Measurements from ENCODE around the gene MTCL1.

MTCL1 gene

DNA sequence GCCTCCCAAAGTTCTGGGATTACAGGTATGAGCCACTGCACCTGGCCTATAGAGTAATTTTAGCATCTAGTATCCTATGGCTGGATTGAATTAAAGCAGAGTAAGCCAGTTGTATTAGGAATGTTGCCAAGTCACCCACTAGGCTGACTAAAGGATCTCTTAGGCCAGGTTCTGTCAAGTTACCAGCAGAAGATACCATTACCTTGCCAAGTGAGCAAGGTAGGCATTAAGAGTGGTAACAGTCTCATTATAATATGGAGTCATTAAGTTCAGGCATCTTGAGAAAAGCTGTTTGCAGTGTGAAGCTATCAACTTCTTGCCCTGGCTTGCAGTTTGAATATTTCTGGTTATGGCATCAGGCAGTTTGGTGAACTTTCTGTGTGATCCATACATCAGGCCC lies 37.0 kb upstream of the MTCL1 start:
- Histone ChIP-seq H3K56ac (ENCODE audit: low read length) (no peak overlapping the region), H3K27me3 (ENCODE audit: insufficient read depth, low read length, poor library complexity) (no peaks in the 10 kb centered on the region), H3K27ac (ENCODE audit: low read depth, low read length) (no peak overlapping the region), H3K4me1 (ENCODE audit: control insufficient read depth, low read depth, low read length) (no peaks in the 10 kb centered on the region), H3K18ac (ENCODE audit: low read length) (no peak overlapping the region), H2BK5ac (ENCODE audit: low read length) (no peak overlapping the region), H3K4me2 (ENCODE audit: low read length) (no peak overlapping the region), H3K23ac (ENCODE audit: low read length) (no peak overlapping the region), H2BK120ac (ENCODE audit: low read depth, low read length) (no peak overlapping the region), H4K5ac (ENCODE audit: low read length) (no peak overlapping the region), H3K36me3 (ENCODE audit: control insufficient read depth, insufficient read depth, low read length) (no peaks in the 10 kb centered on the region), H3K79me1 (ENCODE audit: low read length) (no peaks in the 10 kb centered on the region), H2AK5ac (ENCODE audit: low read length) (no peak overlapping the region), H3K4ac (ENCODE audit: low read depth, low read length) (no peak overlapping the region), H3K79me2 (ENCODE audit: control insufficient read depth, insufficient read depth, low read length) (no peaks in the 10 kb centered on the region), H3K4me3 (ENCODE audit: low read length) (no peak overlapping the region), H2BK15ac (replicated peaks; ENCODE audit: low read depth) (no peak overlapping the region), H4K8ac (ENCODE audit: low read depth, low read length) (no peak overlapping the region), H3K9ac (ENCODE audit: low read length) (no peak overlapping the region)
- no peak for DNase-seq

DNA sequence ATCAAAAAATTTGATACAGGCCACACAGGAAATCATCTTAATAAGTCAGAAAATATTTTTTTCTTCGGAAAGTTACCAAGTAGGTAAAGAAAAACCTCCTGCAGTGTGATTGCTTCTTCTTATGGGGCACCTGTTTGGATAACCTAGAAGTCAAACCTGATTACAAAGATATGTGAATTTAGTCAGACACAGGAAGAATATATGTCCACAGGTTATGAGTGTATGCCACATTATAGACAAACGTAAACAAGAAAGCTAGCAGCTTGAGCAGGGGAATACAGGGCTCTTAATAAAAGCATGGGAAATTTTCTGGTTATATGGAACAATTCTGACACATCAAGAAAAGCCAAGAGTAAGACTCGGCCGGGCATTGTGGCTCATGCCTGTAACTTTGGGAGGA lies 35.8 kb upstream of the MTCL1 start:
- no peak for DNase-seq
- no peak overlapping the region for H4K5ac ChIP-seq (ENCODE audit: low read length)
- no peak overlapping the region for H2BK15ac ChIP-seq (replicated peaks; ENCODE audit: low read depth)
- no CpG with 5 or more reads among the region's 4 CpGs for WGBS (ENCODE audit: extremely low coverage, insufficient coverage, low lambda C conversion rate)
- no peak overlapping the region for H3K4me2 ChIP-seq (ENCODE audit: low read length)
- no peak overlapping the region for H3K27ac ChIP-seq (ENCODE audit: low read depth, low read length)
- H3K79me1 ChIP-seq (ENCODE audit: low read length), result no peaks in the 10 kb centered on the region
- no peak overlapping the region for H3K56ac ChIP-seq (ENCODE audit: low read length)
- H2BK5ac ChIP-seq (ENCODE audit: low read length), result no peak overlapping the region
- no peak overlapping the region for H2AK5ac ChIP-seq (ENCODE audit: low read length)
- H3K9ac ChIP-seq (ENCODE audit: low read length), result no peak overlapping the region
- no peaks in the 10 kb centered on the region for H3K4me1 ChIP-seq (ENCODE audit: control insufficient read depth, low read depth, low read length)
- no peaks in the 10 kb centered on the region for H3K27me3 ChIP-seq (ENCODE audit: insufficient read depth, low read length, poor library complexity)
- no peak overlapping the region for H3K4me3 ChIP-seq (ENCODE audit: low read length)
- H4K8ac ChIP-seq (ENCODE audit: low read depth, low read length), result no peak overlapping the region
- H3K4ac ChIP-seq (ENCODE audit: low read depth, low read length), result no peak overlapping the region
- no peaks in the 10 kb centered on the region for H3K36me3 ChIP-seq (ENCODE audit: control insufficient read depth, insufficient read depth, low read length)
- H2BK120ac ChIP-seq (ENCODE audit: low read depth, low read length), result no peak overlapping the region
- H3K18ac ChIP-seq (ENCODE audit: low read length), result no peak overlapping the region
- no peaks in the 10 kb centered on the region for H3K79me2 ChIP-seq (ENCODE audit: control insufficient read depth, insufficient read depth, low read length)
- no peak overlapping the region for H3K23ac ChIP-seq (ENCODE audit: low read length)

DNA sequence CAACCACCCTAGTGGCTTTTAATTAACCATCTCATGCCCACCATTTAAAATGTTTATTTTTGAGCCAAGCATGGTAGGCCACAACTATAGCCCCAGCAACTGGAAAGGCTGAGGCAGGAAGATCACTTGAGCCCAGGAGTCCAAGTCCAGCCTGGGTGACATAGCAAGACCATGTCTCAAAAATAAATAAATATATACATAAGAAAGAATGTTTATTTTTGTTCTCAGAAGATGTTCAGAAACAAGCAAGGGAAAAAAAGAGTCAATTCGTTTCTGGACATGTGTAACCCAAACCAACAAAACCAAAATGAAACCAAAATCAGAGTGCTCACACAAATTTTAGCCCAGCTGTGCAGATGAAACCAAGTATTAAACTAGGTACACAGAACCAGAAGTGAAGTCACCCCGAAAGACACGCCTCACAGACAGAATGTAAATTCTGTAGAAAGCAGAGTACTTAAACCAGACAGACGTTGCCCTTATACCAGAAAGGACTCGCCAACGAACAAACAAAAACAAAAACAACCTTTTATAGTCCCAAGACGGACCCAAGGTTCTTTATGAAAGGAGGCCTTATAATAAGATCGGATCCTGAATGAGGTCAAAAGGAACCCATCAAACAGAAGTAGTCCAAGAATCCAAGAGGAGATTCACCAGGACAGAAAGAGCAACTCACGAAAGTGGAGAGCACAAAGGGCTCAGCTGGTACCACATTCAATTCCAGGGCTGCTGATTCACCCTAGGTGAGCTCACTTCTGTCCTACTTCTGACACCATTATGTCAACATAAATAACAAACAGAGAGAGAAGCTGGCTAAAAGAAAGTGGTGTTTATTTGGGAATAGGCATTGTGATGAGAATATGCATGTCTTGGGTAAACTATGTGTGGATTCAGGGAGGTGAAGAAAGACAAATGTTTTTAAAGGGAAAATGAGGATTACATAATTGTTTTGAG lies 31.8 kb upstream of the MTCL1 start:
- H4K5ac ChIP-seq (ENCODE audit: low read length), result no peak overlapping the region
- no peaks in the 10 kb centered on the region for H3K27me3 ChIP-seq (ENCODE audit: insufficient read depth, low read length, poor library complexity)
- no peaks in the 10 kb centered on the region for H3K79me1 ChIP-seq (ENCODE audit: low read length)
- H3K27ac ChIP-seq (ENCODE audit: low read depth, low read length), result no peak overlapping the region
- H2BK120ac ChIP-seq (ENCODE audit: low read depth, low read length), result no peak overlapping the region
- no peak overlapping the region for H2BK5ac ChIP-seq (ENCODE audit: low read length)
- no peak overlapping the region for H3K4me2 ChIP-seq (ENCODE audit: low read length)
- H4K8ac ChIP-seq (ENCODE audit: low read depth, low read length), result no peak overlapping the region
- no peak for DNase-seq
- H3K36me3 ChIP-seq (ENCODE audit: control insufficient read depth, insufficient read depth, low read length), result no peaks in the 10 kb centered on the region
- WGBS (ENCODE audit: extremely low coverage, insufficient coverage, low lambda C conversion rate), result no CpG with 5 or more reads among the region's 9 CpGs
- no peak overlapping the region for H3K4me3 ChIP-seq (ENCODE audit: low read length)
- H2AK5ac ChIP-seq (ENCODE audit: low read length), result no peak overlapping the region
- no peak overlapping the region for H3K18ac ChIP-seq (ENCODE audit: low read length)
- H3K56ac ChIP-seq (ENCODE audit: low read length), result no peak overlapping the region
- H3K9ac ChIP-seq (ENCODE audit: low read length), result no peak overlapping the region
- H3K23ac ChIP-seq (ENCODE audit: low read length), result no peak overlapping the region
- H3K4ac ChIP-seq (ENCODE audit: low read depth, low read length), result no peak overlapping the region
- no peaks in the 10 kb centered on the region for H3K79me2 ChIP-seq (ENCODE audit: control insufficient read depth, insufficient read depth, low read length)
- H2BK15ac ChIP-seq (replicated peaks; ENCODE audit: low read depth), result no peak overlapping the region
- no peaks in the 10 kb centered on the region for H3K4me1 ChIP-seq (ENCODE audit: control insufficient read depth, low read depth, low read length)

- Histone ChIP-seq H2BK15ac (replicated peaks; ENCODE audit: low read depth) (no peak overlapping the region), H3K9ac (ENCODE audit: low read length) (no peak overlapping the region), H3K27ac (ENCODE audit: low read depth, low read length) (no peak overlapping the region), H4K5ac (ENCODE audit: low read length) (no peak overlapping the region), H2BK5ac (ENCODE audit: low read length) (no peak overlapping the region), H3K79me2 (ENCODE audit: control insufficient read depth, insufficient read depth, low read length) (no peaks in the 10 kb centered on the region), H3K27me3 (ENCODE audit: insufficient read depth, low read length, poor library complexity) (no peaks in the 10 kb centered on the region), H3K4me2 (ENCODE audit: low read length) (no peak overlapping the region), H3K4me1 (ENCODE audit: control insufficient read depth, low read depth, low read length) (no peaks in the 10 kb centered on the region), H2BK120ac (ENCODE audit: low read depth, low read length) (no peak overlapping the region), H3K36me3 (ENCODE audit: control insufficient read depth, insufficient read depth, low read length) (no peaks in the 10 kb centered on the region), H3K56ac (ENCODE audit: low read length) (no peak overlapping the region), H3K4ac (ENCODE audit: low read depth, low read length) (no peak overlapping the region), H4K8ac (ENCODE audit: low read depth, low read length) (no peak overlapping the region), H3K4me3 (ENCODE audit: low read length) (no peak overlapping the region), H3K23ac (ENCODE audit: low read length) (no peak overlapping the region), H3K79me1 (ENCODE audit: low read length) (no peaks in the 10 kb centered on the region), H3K18ac (ENCODE audit: low read length) (no peak overlapping the region), H2AK5ac (ENCODE audit: low read length) (no peak overlapping the region)
- no peak for DNase-seq
- WGBS (ENCODE audit: extremely low coverage, insufficient coverage, low lambda C conversion rate), result no CpG with 5 or more reads among the region's 4 CpGs
Observed at GRCh38 chr18:8675057-8675456, 30.3 kb upstream of the MTCL1 start.

GRCh38 chr18:8681196-8681595 lies 24.2 kb upstream of the MTCL1 start:
- Histone ChIP-seq H2BK120ac (ENCODE audit: low read depth, low read length) (no peak overlapping the region), H3K27ac (ENCODE audit: low read depth, low read length) (no peak overlapping the region), H3K4ac (ENCODE audit: low read depth, low read length) (no peak overlapping the region), H3K56ac (ENCODE audit: low read length) (no peak overlapping the region), H4K8ac (ENCODE audit: low read depth, low read length) (no peak overlapping the region), H4K5ac (ENCODE audit: low read length) (no peak overlapping the region), H3K79me1 (ENCODE audit: low read length) (no peaks in the 10 kb centered on the region), H3K23ac (ENCODE audit: low read length) (no peak overlapping the region), H2BK5ac (ENCODE audit: low read length) (no peak overlapping the region), H3K79me2 (ENCODE audit: control insufficient read depth, insufficient read depth, low read length) (no peaks in the 10 kb centered on the region), H3K4me1 (ENCODE audit: control insufficient read depth, low read depth, low read length) (no peaks in the 10 kb centered on the region), H3K36me3 (ENCODE audit: control insufficient read depth, insufficient read depth, low read length) (no peaks in the 10 kb centered on the region), H3K4me3 (ENCODE audit: low read length) (no peak overlapping the region), H2AK5ac (ENCODE audit: low read length) (no peak overlapping the region), H3K4me2 (ENCODE audit: low read length) (no peak overlapping the region), H3K27me3 (ENCODE audit: insufficient read depth, low read length, poor library complexity) (no peaks in the 10 kb centered on the region), H2BK15ac (replicated peaks; ENCODE audit: low read depth) (no peak overlapping the region), H3K18ac (ENCODE audit: low read length) (no peak overlapping the region), H3K9ac (ENCODE audit: low read length) (no peak overlapping the region)
- WGBS (ENCODE audit: extremely low coverage, insufficient coverage, low lambda C conversion rate), result no CpG with 5 or more reads among the region's 4 CpGs
- no peak for DNase-seq

- H3K56ac ChIP-seq (ENCODE audit: low read length), result no peak overlapping the region
- H2AK5ac ChIP-seq (ENCODE audit: low read length), result no peak overlapping the region
- H3K36me3 ChIP-seq (ENCODE audit: control insufficient read depth, insufficient read depth, low read length), result no peaks in the 10 kb centered on the region
- no CpG with 5 or more reads among the region's 7 CpGs for WGBS (ENCODE audit: extremely low coverage, insufficient coverage, low lambda C conversion rate)
- H3K4ac ChIP-seq (ENCODE audit: low read depth, low read length), result no peak overlapping the region
- H2BK5ac ChIP-seq (ENCODE audit: low read length), result no peak overlapping the region
- peaks cover 6% of the 10 kb centered on the region for H3K4me1 ChIP-seq (ENCODE audit: control insufficient read depth, low read depth, low read length)
- H3K4me2 ChIP-seq (ENCODE audit: low read length), result no peak overlapping the region
- H2BK120ac ChIP-seq (ENCODE audit: low read depth, low read length), result no peak overlapping the region
- no peak overlapping the region for H3K27ac ChIP-seq (ENCODE audit: low read depth, low read length)
- H4K8ac ChIP-seq (ENCODE audit: low read depth, low read length), result no peak overlapping the region
- H2BK15ac ChIP-seq (replicated peaks; ENCODE audit: low read depth), result no peak overlapping the region
- H4K5ac ChIP-seq (ENCODE audit: low read length), result no peak overlapping the region
- no peak overlapping the region for H3K23ac ChIP-seq (ENCODE audit: low read length)
- DNase-seq, result no peak
- H3K27me3 ChIP-seq (ENCODE audit: insufficient read depth, low read length, poor library complexity), result no peaks in the 10 kb centered on the region
- no peak overlapping the region for H3K9ac ChIP-seq (ENCODE audit: low read length)
- no peaks in the 10 kb centered on the region for H3K79me2 ChIP-seq (ENCODE audit: control insufficient read depth, insufficient read depth, low read length)
- H3K79me1 ChIP-seq (ENCODE audit: low read length), result no peaks in the 10 kb centered on the region
- H3K4me3 ChIP-seq (ENCODE audit: low read length), result no peak overlapping the region
- no peak overlapping the region for H3K18ac ChIP-seq (ENCODE audit: low read length)
Observed at GRCh38 chr18:8684577-8684976, 20.8 kb upstream of the MTCL1 start.

All from mesendoderm (in vitro differentiated cells).